NCI-H128 (cell line): ENCODE results near the gene RBM4B.
"Not testable (repeated sequence)": the region's sequence is repeated elsewhere in the genome, so short reads cannot be mapped to it uniquely, and the experiment has no call there.

Experiments used
- DNase-seq: peaks from one replicate; lab custom pipeline; 2025; ENCODE audit not compliant: unreplicated experiment; lab: John Stamatoyannopoulos, UW

RBM4B gene

DNA sequence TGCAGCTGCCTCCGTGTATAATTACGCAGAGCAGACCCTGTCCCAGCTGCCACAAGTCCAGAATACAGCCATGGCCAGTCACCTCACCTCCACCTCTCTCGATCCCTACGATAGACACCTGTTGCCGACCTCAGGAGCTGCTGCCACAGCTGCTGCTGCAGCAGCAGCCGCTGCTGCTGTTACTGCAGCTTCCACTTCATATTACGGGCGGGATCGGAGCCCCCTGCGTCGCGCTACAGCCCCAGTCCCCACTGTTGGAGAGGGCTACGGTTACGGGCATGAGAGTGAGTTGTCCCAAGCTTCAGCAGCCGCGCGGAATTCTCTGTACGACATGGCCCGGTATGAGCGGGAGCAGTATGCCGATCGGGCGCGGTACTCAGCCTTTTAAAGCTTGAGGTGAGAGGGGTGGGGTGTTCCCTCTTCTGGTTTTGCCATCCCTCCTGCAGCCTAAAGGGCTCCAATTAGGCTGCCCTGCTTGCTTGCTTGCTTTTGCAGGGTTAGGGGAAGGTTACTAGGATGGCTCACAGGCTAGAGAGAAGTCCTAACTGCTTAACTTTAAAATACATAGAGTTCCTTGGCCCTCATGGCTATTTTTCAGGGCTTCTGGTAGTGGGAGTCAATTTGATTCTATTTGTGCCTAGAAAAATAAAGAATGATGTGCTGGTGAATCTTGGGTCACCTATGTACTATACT is 33.8 kb downstream of the RBM4B start:
- no peak for DNase-seq

DNA sequence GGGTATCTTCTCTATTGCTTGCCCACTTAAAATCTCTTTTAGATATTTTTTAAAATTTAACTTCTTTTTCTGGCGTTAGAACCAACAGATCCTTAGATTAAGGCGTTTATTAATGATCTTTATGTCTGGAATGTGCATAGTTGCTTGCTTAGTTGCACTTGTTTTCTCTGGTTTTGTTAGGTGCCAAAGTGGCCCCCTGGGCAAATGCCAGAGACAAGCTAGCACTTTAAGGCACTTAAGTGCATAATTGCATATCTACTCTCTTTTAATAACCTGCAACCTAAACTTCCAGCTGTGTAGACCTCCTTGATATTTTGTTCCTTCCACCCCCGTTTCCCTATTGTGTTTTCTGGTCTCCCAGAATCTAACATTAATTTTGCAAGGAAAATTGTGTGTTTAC is 35.9 kb downstream of the RBM4B start:
- no peak for DNase-seq

DNA sequence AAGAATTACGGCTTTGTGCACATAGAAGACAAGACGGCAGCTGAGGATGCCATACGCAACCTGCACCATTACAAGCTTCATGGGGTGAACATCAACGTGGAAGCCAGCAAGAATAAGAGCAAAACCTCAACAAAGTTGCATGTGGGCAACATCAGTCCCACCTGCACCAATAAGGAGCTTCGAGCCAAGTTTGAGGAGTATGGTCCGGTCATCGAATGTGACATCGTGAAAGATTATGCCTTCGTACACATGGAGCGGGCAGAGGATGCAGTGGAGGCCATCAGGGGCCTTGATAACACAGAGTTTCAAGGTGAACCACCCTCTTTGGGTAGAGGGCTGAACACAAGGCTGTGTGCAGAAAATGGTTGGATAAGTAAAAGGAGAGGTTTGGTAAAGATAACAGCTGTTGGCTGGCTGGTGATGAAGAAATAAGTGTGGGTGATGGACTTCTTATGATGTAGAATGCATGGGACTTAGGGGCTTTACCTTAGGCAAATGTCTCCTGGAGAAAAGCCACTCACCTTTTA is 37.8 kb downstream of the RBM4B start:
- not testable (repeated sequence) for DNase-seq

DNA sequence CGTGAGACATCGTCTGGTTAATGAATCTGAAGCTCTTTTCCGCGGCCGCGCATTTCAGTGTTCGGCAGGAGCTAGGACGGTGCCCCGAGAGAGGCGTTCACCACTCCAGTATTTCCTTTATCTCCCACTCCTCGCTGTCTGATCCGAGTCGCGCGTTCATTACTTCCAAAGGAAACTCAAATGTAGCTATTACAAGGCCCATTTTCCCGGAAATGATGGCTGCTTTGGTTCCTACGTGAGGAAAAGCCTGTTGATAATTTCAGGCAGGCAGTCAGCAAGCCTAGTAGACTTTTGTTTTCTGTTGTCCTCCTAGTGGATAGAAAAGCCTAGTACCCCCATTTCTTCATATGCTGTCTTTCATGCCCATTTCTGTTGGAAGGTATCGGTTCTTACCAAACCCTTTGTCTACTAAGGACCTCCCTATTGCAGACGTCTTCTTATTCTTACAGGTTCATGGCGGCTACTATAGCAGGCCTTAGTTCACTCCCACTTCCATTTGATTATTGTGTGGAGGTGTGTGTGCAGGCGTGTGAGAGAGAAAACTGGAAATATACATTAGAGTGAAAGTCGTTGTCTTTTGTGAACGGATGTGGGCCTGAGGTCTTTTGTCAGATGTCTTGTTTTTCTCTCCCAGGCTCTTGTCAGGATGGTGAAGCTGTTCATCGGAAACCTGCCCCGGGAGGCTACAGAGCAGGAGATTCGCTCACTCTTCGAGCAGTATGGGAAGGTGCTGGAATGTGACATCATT is 38.4 kb downstream of the RBM4B start:
- no peak for DNase-seq

DNA sequence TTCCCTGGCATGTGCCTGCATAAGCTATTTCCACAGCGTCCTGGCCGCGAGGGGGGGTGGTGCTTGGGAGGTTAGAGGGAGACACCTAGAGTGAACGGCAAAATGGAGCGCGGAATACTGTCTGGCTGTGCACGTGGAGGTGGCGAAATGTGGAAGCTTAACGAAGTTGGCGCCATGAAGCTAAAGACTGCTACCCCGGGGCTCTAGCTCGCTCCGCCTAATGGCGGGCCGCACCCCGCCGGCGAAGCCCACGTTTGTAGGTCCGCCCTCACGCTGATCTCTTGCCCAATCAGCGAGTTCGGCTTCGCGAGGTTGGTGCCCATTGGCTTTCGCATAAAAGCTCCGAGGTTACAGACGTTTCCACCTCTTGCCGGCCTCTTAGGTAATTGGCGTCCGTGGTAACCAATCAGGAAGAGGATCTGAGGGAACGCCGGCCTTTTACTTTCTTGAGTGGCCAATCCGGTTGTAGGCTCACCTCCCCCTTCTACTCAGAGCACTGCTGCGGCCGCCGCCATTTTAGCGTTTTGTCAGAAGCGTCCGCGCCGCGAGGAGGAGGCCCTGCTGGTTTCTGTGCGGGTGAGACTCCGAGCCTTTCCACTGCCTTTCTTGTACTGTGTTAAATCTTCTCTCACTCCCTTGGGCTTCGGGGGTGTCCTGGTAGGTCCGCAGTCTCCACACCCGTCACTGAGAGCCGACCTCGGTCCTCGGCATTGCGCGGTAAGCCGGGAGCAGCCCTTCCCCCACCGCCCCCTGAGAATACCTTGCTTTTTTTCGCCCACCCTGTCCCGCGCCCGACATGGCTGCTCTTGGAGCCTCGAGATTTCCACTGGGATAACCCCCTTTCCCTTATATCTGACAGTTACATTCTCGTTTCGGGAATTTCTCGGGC is 39.3 kb downstream of the RBM4B start, which contains the start of gene RBM4:
Gene RBM4, plus strand, starts transcription at position 527 of the 889 bp plus-strand sequence. CDS start 1,009 bp downstream, outside the sequence.
- DNase-seq = peak; percentile 99

DNA sequence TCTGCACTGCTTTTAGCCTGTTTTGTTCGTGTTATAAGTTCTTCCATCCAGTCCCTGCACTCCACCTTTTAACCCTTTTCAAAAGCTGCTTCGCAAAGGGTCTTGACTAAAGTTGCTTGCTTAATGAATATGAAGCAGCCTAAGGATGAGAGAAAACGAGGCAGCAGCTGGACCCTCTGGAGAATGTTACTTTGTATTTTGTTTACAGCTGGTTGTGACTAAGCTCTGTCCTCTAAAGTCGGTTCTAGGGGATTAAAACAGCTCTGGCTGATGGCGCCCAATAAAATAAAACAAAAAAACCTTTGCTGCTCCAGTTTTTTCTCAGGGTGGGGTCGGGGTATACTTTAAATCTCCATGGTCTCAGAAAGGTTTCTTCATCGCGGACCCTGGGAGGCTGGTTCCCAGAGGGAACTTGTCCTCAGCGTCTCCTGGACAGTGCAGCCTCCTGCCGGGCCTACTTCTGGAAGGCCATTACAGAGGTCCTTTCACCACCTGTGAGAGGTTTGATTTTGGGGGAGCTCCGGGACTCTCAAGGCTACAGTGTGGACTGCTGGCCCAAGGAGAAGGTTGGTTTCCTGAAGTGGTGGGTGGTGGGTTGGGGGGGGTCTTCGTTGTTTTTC is 40.0 kb downstream of the RBM4B start:
- no peak for DNase-seq

DNA sequence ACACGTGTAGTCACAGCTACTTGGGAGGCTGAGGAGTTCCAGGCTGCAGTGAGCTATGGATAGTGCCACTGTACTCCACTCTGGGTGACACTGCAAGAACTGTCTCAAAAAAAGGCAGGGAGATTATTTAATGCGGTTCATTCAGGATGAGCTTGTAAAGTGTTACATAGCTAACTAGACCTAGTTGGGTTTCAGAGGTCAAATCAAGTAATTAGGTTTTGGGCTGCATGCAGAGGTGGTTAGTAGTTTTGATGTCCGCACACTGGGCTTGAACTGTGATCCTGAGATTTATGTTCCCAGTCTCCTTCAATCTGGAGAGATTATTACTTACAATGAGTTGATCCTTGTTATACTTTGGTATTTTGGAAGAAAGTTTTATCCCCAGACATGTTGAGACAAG is 41.3 kb downstream of the RBM4B start:
- DNase-seq = no peak

DNA sequence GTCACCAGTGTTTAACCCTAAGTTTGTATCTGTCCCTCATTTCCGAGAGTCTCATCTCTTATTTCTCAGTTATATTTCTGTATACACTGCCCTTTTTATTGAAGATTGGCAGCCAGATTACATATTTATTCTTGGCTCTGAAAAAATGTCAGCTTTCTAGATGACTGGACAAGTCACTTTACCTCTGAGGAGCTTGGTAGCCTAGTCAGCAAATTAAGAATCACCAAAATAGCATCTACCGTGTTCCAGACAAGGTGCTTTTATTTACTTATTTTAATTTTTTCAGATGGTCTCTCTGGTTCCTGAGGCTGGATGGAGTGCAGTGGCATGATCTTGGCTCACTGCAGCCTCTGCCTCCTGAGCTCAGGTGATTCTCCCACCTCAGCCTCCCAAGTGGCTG is 44.7 kb downstream of the RBM4B start:
- no peak for DNase-seq

DNA sequence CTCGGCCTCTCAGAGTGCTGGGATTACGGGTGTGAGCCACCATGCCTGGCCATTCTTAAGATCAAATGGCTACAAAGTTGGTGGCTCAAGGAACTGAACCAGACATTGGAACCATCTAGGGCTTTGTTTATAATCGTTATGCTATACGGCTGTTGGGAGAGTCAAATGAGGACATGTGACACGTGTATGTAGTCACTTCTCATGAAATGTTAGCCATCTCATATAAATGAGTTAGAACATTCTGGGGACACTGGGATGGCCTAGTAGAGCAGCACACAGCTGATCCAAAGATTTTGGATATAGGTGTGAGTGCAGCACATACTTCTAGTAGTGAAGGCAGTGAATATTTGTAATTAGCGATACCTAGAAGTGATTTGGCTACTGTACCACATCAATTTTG is 45.8 kb downstream of the RBM4B start:
- no peak for DNase-seq

DNA sequence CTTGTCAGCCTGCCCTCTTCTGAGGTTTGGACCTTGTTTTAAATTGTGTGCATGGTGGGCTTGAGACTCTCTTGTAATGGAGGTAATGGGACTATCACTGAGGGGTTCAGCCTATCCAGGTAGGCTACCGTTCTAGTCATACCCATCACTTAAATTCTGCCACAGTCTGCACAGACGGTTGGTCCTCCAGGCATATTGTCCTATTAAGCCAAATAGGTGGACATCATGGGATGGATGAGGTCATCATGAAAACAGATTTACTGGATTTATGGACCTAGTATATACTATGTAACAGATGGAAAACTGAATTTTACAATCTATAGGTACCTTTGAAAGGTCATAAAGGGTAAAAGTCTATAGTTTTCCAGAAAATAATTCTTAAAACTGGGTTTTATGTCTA is 48.3 kb downstream of the RBM4B start:
- DNase-seq = no peak

DNA sequence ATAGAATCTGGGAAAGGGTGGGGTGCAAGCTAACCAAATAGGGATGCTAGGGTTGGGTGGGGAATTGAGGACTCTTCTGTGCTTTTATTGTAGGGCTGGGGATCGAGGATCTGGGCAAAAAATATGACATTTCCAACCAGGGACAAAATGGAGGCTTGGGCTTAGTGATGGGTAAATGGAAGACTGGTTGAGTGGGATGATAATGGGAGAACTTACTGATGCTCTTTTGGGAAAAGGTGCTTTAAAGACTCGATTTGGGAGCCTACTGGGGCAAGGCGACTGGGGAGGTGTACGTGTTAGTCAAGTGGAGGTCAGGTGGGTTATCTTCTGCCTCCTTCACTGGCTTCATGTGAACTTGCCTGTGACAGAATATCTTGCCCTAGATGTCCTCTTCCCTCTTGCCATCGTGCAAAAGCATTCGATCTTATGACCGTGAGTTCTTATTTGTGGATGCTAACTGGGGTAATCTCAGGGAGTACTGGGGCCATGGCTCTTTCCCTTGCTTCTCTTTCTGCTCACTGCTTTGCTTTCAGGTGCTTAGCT is 49.6 kb downstream of the RBM4B start:
- no peak for DNase-seq

DNA sequence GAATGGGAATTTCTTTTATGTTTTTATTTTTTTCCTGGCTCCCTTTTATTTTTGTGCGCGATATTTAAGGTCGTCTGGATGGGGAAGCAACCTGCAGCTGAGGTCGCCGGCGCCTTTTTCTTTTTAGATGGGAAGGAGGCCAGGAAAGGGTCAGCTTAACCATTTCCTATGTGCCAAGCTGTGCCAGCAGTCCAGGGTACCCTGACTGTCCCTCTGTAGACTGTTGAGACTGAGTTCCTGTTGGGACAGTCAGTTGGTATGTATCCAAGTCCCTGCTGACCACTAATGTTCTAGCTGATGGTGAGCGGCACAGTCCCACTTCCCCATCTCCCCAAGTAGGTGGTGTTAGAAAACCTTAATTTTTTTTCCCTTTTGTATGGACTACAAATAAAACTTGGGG is 50.8 kb downstream of the RBM4B start:
- DNase-seq = no peak

DNA sequence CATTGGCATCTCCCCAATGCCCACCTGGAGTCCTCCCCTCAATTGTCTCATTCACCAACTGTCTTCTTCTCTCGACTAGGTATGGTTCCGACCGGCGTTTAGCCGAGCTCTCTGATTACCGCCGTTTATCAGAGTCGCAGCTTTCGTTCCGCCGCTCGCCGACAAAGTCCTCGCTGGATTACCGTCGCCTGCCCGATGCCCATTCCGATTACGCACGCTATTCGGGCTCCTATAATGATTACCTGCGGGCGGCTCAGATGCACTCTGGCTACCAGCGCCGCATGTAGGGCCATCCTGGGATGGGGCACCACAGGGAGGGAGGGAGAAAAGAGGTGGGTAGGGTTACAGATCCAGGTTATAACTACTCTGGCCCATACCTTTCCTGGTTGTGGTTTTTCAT is 51.3 kb downstream of the RBM4B start:
- no peak for DNase-seq

DNA sequence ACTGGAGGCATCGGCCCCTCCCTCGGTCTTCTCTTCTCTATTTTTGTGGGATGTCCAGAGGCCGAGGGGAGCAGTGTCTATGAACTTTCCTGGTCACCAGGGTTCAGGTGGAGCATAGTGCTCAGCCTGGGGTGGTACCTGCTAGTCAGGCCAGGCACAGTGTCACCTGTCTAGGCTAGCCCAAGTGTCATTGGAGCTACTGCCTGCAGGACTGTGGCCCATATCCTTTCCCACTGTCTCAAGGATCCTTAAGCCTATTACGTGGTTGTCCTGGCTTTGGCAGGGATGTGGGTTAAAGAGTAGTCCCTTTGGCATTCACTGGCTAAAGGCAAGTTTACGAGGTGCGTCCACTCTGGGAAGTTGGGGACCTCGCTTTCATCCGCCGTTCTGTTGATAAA is 51.9 kb downstream of the RBM4B start:
- DNase-seq = no peak

DNA sequence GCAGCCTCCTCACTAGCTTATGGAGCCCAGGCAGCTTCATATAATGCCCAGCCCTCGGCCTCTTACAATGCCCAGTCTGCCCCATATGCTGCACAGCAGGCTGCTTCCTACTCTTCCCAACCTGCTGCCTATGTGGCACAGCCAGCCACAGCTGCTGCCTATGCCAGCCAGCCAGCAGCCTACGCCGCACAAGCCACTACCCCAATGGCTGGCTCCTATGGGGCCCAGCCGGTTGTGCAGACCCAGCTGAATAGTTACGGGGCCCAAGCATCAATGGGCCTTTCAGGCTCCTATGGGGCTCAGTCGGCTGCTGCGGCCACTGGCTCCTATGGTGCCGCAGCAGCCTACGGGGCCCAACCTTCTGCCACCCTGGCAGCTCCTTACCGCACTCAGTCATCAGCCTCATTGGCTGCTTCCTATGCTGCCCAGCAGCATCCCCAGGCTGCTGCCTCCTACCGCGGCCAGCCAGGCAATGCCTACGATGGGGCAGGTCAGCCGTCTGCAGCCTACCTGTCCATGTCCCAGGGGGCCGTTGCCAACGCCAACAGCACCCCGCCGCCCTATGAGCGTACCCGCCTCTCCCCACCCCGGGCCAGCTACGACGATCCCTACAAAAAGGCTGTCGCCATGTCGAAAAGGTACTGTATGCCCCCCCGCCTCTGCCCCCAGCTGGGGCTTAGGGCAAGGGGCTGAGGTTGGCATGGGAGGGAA is 52.5 kb downstream of the RBM4B start:
- no peak for DNase-seq

DNA sequence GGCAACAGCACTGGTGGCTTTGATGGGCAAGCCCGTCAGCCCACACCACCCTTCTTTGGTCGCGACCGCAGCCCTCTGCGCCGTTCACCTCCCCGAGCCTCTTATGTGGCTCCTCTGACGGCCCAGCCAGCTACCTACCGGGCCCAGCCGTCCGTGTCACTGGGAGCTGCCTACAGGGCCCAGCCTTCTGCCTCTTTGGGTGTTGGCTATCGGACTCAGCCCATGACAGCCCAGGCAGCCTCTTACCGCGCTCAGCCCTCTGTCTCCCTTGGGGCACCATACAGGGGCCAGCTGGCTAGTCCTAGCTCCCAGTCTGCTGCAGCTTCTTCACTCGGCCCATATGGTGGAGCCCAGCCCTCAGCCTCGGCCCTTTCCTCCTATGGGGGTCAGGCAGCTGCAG is 53.2 kb downstream of the RBM4B start:
- no peak for DNase-seq

DNA sequence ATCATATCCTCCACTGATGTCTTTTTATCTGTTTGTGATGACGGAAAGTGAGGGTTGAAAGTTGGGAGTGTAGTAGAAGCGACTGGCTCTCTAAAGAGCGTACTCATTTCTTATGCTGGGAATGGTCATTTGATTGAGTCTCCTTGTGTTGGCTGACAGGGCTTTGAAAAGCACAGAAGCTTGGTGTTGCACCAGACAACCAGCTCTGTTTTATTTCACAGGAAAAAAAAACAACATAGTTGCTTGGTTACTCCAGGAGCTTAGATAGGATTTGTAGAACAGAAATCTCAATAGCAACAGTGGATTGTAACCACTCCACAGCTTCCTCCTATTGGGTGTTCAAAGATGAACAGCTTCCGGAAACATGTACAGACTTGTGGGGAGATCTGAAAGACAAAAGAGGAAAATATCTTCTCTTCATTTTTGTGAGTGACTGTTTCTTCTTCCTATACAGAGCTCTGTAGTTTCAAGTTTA is 58.6 kb downstream of the RBM4B start:
- no peak for DNase-seq

DNA sequence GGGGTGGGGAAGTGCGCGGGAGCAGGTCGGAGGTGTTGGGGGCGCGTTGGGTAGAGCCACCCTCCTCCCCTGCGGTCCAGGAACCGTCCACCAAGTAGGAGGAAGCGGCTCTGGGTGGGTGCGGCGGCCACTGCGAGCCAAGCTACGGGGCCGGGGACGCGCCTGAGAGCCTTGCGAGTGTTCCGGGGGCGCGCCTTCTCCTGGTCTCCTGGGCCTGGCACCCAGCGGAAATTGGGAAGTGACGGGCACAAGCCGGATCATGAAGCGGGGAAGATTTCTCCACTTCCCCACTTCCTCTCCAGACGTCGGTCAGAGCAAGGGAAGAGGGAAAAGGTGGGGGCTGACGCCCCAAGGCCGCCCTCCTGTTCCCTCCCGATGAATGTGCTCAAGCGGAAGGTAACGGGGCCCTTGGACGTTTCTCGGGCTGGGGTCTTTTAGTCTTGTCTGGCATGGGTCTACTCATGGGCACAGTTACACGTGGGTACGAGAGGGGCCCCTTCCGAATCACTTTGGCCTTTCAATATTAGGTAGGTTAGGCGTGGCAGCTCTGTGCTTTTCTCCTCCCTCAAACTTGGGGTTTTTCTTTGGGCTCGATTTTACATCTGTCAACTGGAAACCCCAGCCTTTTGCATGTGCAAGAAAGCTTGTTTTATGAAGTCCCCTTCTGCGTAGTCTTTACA is 60.4 kb downstream of the RBM4B start:
- DNase-seq = no peak

DNA sequence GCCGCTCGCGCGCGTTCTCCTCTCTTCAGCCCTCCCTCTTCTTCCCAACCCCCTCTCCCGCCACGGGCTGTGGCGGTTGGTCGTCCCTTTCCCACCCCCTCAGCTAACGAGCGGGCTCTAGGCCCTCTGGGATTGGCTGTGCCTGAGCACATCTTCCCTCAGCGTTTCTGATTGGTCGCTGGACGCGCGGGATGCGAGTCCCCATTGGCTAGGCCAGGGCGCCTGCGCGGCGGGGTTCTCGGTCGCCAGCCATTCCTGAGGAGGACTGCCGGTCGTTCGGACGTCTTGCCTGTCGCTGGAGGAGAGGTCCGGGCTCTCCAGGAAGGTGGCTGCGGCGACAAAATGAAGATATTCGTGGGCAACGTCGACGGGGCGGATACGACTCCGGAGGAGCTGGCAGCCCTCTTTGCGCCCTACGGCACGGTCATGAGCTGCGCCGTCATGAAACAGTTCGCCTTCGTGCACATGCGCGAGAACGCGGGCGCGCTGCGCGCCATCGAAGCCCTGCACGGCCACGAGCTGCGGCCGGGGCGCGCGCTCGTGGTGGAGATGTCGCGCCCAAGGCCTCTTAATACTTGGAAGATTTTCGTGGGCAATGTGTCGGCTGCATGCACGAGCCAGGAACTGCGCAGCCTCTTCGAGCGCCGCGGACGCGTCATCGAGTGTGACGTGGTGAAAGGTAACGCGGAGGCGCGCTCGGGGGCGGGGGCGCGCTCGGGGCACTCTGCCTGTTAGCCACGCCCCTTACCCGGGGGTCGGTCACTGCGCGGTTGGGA is 61.1 kb downstream of the RBM4B start, which contains the start of gene RBM14:
Gene RBM14, plus strand, starts transcription at position 252 of the 776 bp plus-strand sequence. Its CDS starts 91 bp downstream, at position 343.
- DNase-seq = peak; percentile 98
